ENCODE measurements around the gene PTRH1. TPM values are rescaled to one million over a fixed set of nuclear protein-coding genes. Genes with fewer than 3 reads are reported as not detected.

The PTRH1 gene
- total and polyA plus RNA-seq, 7 donors: 7.9 to 44.6 (median 21.8) TPM

- no peak overlapping the region for H3K4me3 ChIP-seq
- H3K4me1 ChIP-seq: peaks cover 10% of the 10 kb centered on the region
- ATAC-seq: peak in 3 of 4 donors; percentile 23 to 46 (median 34)
- DNase-seq: no peak
- TF ChIP-seq CTCF (IDR thresholded peaks at IDR 0.05): no peak
- intact Hi-C loops (cut with DNase I): no loop called here
- WGBS, 3 donors: 67 to 87% (median 68%) methylated on average over 6 of the region's 6 CpGs
- peaks cover 0 to 29% of the 10 kb centered on the region in 2 donors for H3K36me3 ChIP-seq (ENCODE audit: insufficient read depth in 1 of 2, low read depth in 1 of 2)
- H3K9me3 ChIP-seq: no peaks in the 10 kb centered on the region
- no peaks in the 10 kb centered on the region for H3K27me3 ChIP-seq (ENCODE audit: insufficient read depth in 3 of 3, low read length in 2 of 3)
- peak overlapping the region; percentile 36 for H3K27ac ChIP-seq
These were observed 28.7 kb downstream of the PTRH1 start for GRCh38 chr9:127686461-127687393.

DNA sequence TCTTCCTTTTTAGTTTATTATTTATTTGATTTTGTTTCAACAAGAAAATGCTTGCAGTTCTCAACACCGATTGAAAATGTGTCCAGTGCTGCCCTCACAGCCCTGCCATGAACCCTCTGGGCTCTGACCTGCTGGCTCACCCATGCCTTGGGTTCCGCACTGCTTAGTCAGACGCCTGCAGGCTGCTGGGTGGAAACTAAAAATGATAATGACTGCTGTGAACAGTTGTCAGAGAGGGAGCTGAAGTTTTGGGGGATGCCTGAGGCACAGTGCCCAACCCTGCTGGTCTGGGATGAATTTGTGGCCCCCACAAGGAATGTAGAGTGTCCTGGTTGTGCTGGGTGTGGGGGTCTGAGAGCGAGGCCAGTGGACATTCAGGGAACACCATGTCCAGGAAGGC lies 30.9 kb downstream of the PTRH1 start:
- Histone ChIP-seq H3K27me3 (ENCODE audit: insufficient read depth in 3 of 3, low read length in 2 of 3) (no peaks in the 10 kb centered on the region), H3K4me1 (peaks cover 10% of the 10 kb centered on the region), H3K9me3 (no peaks in the 10 kb centered on the region), H3K27ac (no peak overlapping the region), H3K4me3 (no peak overlapping the region), H3K36me3 (ENCODE audit: insufficient read depth in 1 of 2, low read depth in 1 of 2) (peaks cover 0 to 40% of the 10 kb centered on the region in 2 donors)
- ATAC-seq (no peak), DNase-seq (no peak)
- intact Hi-C loops (cut with DNase I): loop anchor here in 1 of 2 donors (2.0 kb wide), 1 partner anchor 14 kb away; no protein-coding TSS in a partner anchor
- WGBS, 3 donors: 88 to 92% (median 89%) methylated on average over 4 of the region's 4 CpGs
- TF ChIP-seq CTCF (IDR thresholded peaks at IDR 0.05): no peak

GRCh38 chr9:127683723-127684122 lies 31.7 kb downstream of the PTRH1 start:
- Histone ChIP-seq H3K9me3 (no peaks in the 10 kb centered on the region), H3K36me3 (ENCODE audit: insufficient read depth in 1 of 2, low read depth in 1 of 2) (peaks cover 0 to 41% of the 10 kb centered on the region in 2 donors), H3K27me3 (ENCODE audit: insufficient read depth in 3 of 3, low read length in 2 of 3) (no peaks in the 10 kb centered on the region), H3K4me3 (no peak overlapping the region), H3K27ac (peak overlapping the region; percentile 85), H3K4me1 (peaks cover 10% of the 10 kb centered on the region)
- intact Hi-C loops (cut with DNase I): loop anchor here in 1 of 2 donors (2.0 kb wide), 1 partner anchor 15 kb away; no protein-coding TSS in a partner anchor
- no peak for DNase-seq
- TF ChIP-seq CTCF (IDR thresholded peaks at IDR 0.05): no peak
- 90 to 93% (median 92%) methylated on average over 5 of the region's 5 CpGs for WGBS, 3 donors
- ATAC-seq: no peak

DNA sequence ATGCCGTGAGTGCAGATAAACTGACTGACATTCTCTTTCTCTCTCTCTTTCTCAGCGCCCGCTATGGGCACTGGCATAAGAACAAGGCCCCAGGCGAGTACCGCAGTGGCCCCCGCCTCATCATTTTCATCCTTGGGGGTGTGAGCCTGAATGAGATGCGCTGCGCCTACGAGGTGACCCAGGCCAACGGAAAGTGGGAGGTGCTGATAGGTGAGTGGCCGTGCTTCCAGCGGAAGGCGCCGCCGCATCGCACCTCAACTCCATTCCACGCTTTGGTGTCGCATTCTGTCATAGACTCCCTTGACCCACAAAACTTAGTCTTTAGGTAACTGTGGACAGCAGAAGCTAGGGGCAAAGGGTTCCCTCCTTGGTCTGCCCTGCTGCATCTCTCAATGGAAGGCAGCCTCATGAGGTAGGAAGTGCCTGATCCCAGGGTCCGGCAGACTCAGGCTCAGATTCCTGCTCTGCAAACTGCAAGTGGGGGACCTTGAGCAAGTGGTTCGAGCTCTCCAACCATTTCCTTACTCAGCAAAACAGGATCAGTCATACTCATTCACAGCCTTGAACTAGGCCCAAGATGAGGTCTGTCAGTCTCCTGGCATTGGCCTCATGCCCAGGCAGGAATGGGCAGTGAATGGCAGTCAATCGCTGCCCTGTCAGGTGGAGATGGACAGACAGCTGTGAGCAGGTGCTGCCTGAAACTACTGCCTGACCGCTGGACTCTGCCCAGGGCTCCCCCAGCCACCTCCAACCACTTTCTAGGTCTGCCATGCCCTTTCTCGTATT lies 32.9 kb downstream of the PTRH1 start:
- Histone ChIP-seq H3K36me3 (ENCODE audit: insufficient read depth in 1 of 2, low read depth in 1 of 2) (peaks cover 0 to 45% of the 10 kb centered on the region in 2 donors), H3K27ac (peak overlapping the region; percentile 85), H3K4me3 (peak overlapping the region; percentile 23), H3K4me1 (peaks cover 10% of the 10 kb centered on the region), H3K27me3 (ENCODE audit: insufficient read depth in 3 of 3, low read length in 2 of 3) (no peaks in the 10 kb centered on the region), H3K9me3 (no peaks in the 10 kb centered on the region)
- no peak for TF ChIP-seq CTCF (IDR thresholded peaks at IDR 0.05)
- peak; percentile 81 to 90 for DNase-seq
- intact Hi-C loops (cut with DNase I): no loop called here
- ATAC-seq: peak; percentile 95 to 97 (median 96)
- 78 to 83% (median 79%) methylated on average over 23 of the region's 23 CpGs for WGBS, 3 donors
